Right cardiac atrium (tissue), 5 donors: ENCODE measurements around the gene SALL2. TPM values are rescaled to one million over a fixed set of nuclear protein-coding genes. Genes with fewer than 3 reads are reported as not detected.

Experiments
- ATAC-seq, 2 donors: fragments of 200-7000 bp; cut with Tn5 transposase; one replicate each; pipeline versions ENCODE4 v1.8.0 to v1.9.1; 2020; ENCODE audit warnings: moderate library complexity in 2 of 2, mild to moderate bottlenecking in 1 of 2
- DNase-seq, 3 donors: peaks; one replicate each; pipeline ENCODE4 v3.0.0-alpha.2; 2020
- H3K27ac ChIP-seq: one replicate; pipeline ENCODE4 v1.5.1; 2013; ENCODE audit warnings: mild to moderate bottlenecking, low read length, control low read depth, moderate library complexity
- H3K27me3 ChIP-seq: one replicate; pipeline ENCODE4 v1.6.1; 2013; ENCODE audit not compliant: control insufficient read depth, insufficient read depth
- H3K4me1 ChIP-seq: one replicate; pipeline ENCODE4 v1.6.1; 2013; ENCODE audit warnings: low read length; ENCODE audit not compliant: control insufficient read depth, insufficient read depth
- H3K4me3 ChIP-seq: one replicate; pipeline ENCODE4 v1.5.1; 2013; ENCODE audit warnings: low read length, control low read depth
- H3K9me3 ChIP-seq: one replicate; pipeline ENCODE4 v1.6.1; 2013; ENCODE audit warnings: low read length; ENCODE audit not compliant: control insufficient read depth
- WGBS: extraction: QIAGEN DNeasy Blood & Tissue Kit; methylation state at CpG from one replicate; pipeline ENCODE4 v1.1.7; 2013; 5-methylcytosine and 5-hydroxymethylcytosine counted together
- intact Hi-C, 4 donors: fragments of 100-400 bp; cut with DNase I; formaldehyde crosslinking; loops; one replicate each; pipeline versions ENCODE4 v1.11.0 to v1.14.0; 2022 to 2023
- polyA plus RNA-seq: library from polyadenylated mRNA; stranded (reverse); fragments of 200-250 nt; gene quantifications from one replicate; pipeline ENCODE4 v1.2.3, GENCODE V29; 2013
- total RNA-seq, 4 donors: library from RNA; stranded (reverse); fragmentation: NEBNext Ultra II Directional; extraction: Animal tissue kit (Norgen Biotek cat#: 25700); gene quantifications; one replicate each; pipeline ENCODE4 v1.2.1, GENCODE V29; 2021
- donor health status: healthy with polysubstance abuse.
- donor health status: DM: no; HTN: yes; CAD: no.
- donor health status: DM: no; HTN: no; CAD: no.
- donor health status: DM: no; HTN: yes; CAD: no; lungs with severe emphysema.
- donor health status: DM: yes; HTN: yes; CAD: no.

The SALL2 gene
- total and polyA plus RNA-seq, 5 donors, result 4.0 to 16.1 (median 11.5) TPM

- Histone ChIP-seq H3K27me3 (no peaks in the 10 kb centered on the region), H3K9me3 (no peaks in the 10 kb centered on the region), H3K4me3 (no peak overlapping the region), H3K27ac (no peak overlapping the region), H3K4me1 (no peaks in the 10 kb centered on the region)
- 85% methylated on average over 9 of the region's 9 CpGs for WGBS
- DNase-seq (no peak), ATAC-seq (no peak)
- intact Hi-C loops, result no loop called here
These were observed 15.4 kb upstream of the SALL2 start for GRCh38 chr14:21541413-21542074.

- no peak for DNase-seq
- Histone ChIP-seq H3K27ac (no peak overlapping the region), H3K4me3 (no peak overlapping the region), H3K27me3 (no peaks in the 10 kb centered on the region), H3K9me3 (no peaks in the 10 kb centered on the region), H3K4me1 (no peaks in the 10 kb centered on the region)
- no peak for ATAC-seq
- intact Hi-C loops, result no loop called here
- 13% methylated on average over 3 of the region's 3 CpGs for WGBS
These were observed 13.2 kb upstream of the SALL2 start for GRCh38 chr14:21539189-21539940.

GRCh38 chr14:21537090-21537424 lies 10.9 kb upstream of the SALL2 start:
- WGBS, result 7% methylated on average over 3 of the region's 3 CpGs
- H3K4me3 ChIP-seq, result no peak overlapping the region
- intact Hi-C loops, result no loop called here
- ATAC-seq (no peak), DNase-seq (no peak)
- no peak overlapping the region for H3K27ac ChIP-seq
- no peaks in the 10 kb centered on the region for H3K9me3 ChIP-seq
- no peaks in the 10 kb centered on the region for H3K27me3 ChIP-seq
- H3K4me1 ChIP-seq, result no peaks in the 10 kb centered on the region

GRCh38 chr14:21536418-21537089 lies 10.4 kb upstream of the SALL2 start:
- intact Hi-C loops, result no loop called here
- ATAC-seq (peak; percentile 43 to 45), DNase-seq (no peak)

GRCh38 chr14:21535545-21536417 lies 9.6 kb upstream of the SALL2 start:
- no peaks in the 10 kb centered on the region for H3K9me3 ChIP-seq
- peak overlapping the region; percentile 15 for H3K4me3 ChIP-seq
- H3K27ac ChIP-seq, result no peak overlapping the region
- no peaks in the 10 kb centered on the region for H3K4me1 ChIP-seq
- ATAC-seq, result no peak
- no peaks in the 10 kb centered on the region for H3K27me3 ChIP-seq
- WGBS, result 29% methylated on average over 6 of the region's 6 CpGs
- no peak for DNase-seq
- intact Hi-C loops, result no loop called here

More at GRCh38 chr14:21536418-21537089, 10.4 kb upstream of the SALL2 start:
- Histone ChIP-seq H3K4me1 (no peaks in the 10 kb centered on the region), H3K27ac (no peak overlapping the region), H3K9me3 (no peaks in the 10 kb centered on the region), H3K4me3 (peak overlapping the region; percentile 15), H3K27me3 (no peaks in the 10 kb centered on the region)
- WGBS, result 3% methylated on average over 25 of the region's 25 CpGs

- 50% methylated on average over 4 of the region's 4 CpGs for whole genome bisulfite sequencing
These were observed 8.4 kb upstream of the SALL2 start for GRCh38 chr14:21534576-21534975.

GRCh38 chr14:21533294-21533693 lies 7.1 kb upstream of the SALL2 start:
- ATAC-seq (no peak), DNase-seq (no peak)
- H3K27me3 ChIP-seq, result no peaks in the 10 kb centered on the region
- H3K4me3 ChIP-seq, result no peak overlapping the region
- no peaks in the 10 kb centered on the region for H3K4me1 ChIP-seq
- no peaks in the 10 kb centered on the region for H3K9me3 ChIP-seq
- intact Hi-C loops, result no loop called here
- no peak overlapping the region for H3K27ac ChIP-seq

More at GRCh38 chr14:21534576-21534975, 8.4 kb upstream of the SALL2 start:
- DNase-seq (no peak), ATAC-seq (no peak)
- no peaks in the 10 kb centered on the region for H3K27me3 ChIP-seq
- no peaks in the 10 kb centered on the region for H3K9me3 ChIP-seq
- no peak overlapping the region for H3K4me3 ChIP-seq
- intact Hi-C loops, result no loop called here
- no peaks in the 10 kb centered on the region for H3K4me1 ChIP-seq
- no peak overlapping the region for H3K27ac ChIP-seq

- 94% methylated on average over 1 of the region's 1 CpG for WGBS
- ATAC-seq (no peak), DNase-seq (no peak)
- Histone ChIP-seq H3K4me3 (no peak overlapping the region), H3K4me1 (peaks cover 4% of the 10 kb centered on the region), H3K27me3 (no peaks in the 10 kb centered on the region), H3K9me3 (no peaks in the 10 kb centered on the region), H3K27ac (no peak overlapping the region)
- intact Hi-C loops, result no loop called here
These were observed 3.4 kb upstream of the SALL2 start for GRCh38 chr14:21529515-21529914.

- ATAC-seq (no peak), DNase-seq (no peak)
- Histone ChIP-seq H3K4me1 (peaks cover 4% of the 10 kb centered on the region), H3K4me3 (no peak overlapping the region), H3K27ac (no peak overlapping the region), H3K27me3 (no peaks in the 10 kb centered on the region), H3K9me3 (no peaks in the 10 kb centered on the region)
- intact Hi-C loops, result no loop called here
- 68% methylated on average over 4 of the region's 4 CpGs for WGBS
These were observed 2.5 kb upstream of the SALL2 start for GRCh38 chr14:21528381-21529348.

GRCh38 chr14:21527318-21527679 lies 1.2 kb upstream of the SALL2 start:
- intact Hi-C loops, result no loop called here
- 40% methylated on average over 1 of the region's 1 CpG for WGBS
- Histone ChIP-seq H3K9me3 (no peaks in the 10 kb centered on the region), H3K4me3 (no peak overlapping the region), H3K4me1 (peaks cover 4% of the 10 kb centered on the region), H3K27me3 (no peaks in the 10 kb centered on the region), H3K27ac (no peak overlapping the region)
- ATAC-seq, result no peak
- no peak for DNase-seq
